Measurements from ENCODE around the gene KAZN. TPM values are rescaled to one million over a fixed set of nuclear protein-coding genes. Genes with fewer than 3 reads are reported as not detected.

The KAZN gene
- total RNA-seq, 1 experiment from 2014 or later = 7.7 TPM

DNA sequence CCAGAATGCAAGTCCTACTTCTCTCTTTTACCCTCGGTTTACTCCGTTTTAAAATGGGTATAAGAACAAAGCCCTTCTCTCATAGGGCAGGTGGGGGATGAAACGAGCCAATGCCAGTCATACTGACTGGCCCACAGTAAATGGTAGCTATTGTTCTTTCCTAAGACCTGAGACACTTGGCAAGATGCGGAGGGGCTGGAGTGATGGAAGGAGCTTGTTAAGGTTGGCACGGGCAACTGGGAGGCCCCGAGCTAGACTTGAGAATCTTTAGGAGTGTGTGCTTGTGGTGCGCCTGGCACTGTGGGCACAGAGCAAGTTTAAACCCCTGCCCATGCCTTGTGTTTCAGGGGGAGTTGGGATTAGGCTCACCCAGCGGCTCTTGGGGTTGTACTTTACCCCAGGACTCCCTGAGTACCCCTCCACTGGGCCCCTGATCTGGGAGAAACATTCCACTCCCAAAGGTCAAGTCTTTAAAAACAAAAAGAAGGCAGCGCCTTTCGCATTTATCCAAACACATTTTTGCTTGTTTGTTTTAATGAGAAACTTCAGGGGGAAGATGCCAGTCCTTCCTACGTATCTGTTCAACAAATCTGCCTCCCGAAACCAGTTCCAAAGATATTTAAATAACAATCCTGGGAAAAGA, 314.5 kb downstream of the KAZN start:
- no peak for DNase-seq (ENCODE audit: low read depth)

- DNase-seq (ENCODE audit: low read depth) = no peak
These were observed 315.1 kb downstream of the KAZN start for GRCh38 chr1:14913482-14914177.

DNA sequence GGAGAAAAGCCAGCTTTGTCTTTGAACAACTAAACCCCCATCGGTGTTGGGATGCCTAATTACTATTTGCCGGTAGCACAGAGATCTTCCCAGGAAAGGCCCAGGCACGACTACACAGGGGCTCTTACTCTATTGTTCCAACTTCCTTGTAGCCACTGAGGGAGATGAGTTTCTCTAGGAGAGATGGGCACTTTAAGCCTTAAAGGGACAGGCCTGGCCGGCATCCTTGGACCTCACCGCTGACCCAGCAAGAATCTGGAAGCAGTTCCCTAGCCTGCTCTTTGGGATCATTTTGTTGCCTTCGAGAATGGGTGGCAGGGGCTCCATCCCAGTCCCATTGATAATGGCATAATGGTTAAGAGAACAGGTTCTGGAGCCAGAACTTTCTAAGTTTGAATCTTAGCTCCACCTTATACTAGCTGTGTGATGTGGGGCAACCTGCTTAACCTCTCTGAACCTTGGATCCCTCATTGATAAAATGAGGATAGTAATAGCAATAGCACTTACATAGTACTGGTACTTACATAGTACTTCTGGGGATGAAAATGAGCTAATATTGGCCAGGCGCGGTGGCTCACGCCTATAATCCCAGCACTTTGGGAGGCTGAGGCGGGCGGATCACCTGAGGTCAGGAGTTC, 316.0 kb downstream of the KAZN start:
- DNase-seq (ENCODE audit: low read depth) = no peak

DNA sequence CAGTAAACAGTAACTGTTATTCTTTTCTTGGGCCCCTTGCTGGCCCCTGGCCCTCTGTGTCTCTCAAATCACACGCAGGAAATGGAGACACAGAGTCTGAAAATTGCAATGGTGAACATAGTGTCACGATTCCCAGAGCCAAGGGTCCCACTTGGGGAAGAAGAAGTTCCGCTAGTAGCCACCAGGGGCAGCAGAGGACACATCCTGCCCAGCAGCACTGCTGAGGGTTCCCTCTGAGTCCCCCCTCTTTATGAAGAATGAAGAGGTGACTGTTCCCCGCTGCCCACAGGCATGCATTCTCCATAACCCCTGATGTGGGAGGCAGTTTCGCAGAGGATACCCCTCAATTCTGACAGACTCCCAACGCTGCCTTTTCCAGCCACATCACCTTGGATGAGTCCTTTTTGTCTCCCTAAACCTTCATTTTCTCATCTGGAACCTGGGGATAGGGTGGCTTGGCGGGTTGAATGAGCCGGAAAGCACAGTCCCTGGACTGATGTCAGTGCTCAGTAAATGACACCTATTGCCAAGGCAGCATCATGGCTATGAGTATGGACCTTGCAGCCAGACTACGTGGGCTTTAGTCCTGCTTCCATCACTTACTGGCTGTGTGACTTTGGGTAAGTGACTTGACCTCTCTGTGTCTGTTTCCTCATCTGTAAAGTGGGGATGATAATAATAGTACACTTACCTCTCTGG, 317.0 kb downstream of the KAZN start:
- peak; percentile 33 for DNase-seq (ENCODE audit: low read depth)

- no peak for DNase-seq (ENCODE audit: low read depth)
These were observed 320.8 kb downstream of the KAZN start for GRCh38 chr1:14919289-14919688.

- no peak for DNase-seq (ENCODE audit: low read depth)
These were observed 321.3 kb downstream of the KAZN start for GRCh38 chr1:14919751-14920150.

DNA sequence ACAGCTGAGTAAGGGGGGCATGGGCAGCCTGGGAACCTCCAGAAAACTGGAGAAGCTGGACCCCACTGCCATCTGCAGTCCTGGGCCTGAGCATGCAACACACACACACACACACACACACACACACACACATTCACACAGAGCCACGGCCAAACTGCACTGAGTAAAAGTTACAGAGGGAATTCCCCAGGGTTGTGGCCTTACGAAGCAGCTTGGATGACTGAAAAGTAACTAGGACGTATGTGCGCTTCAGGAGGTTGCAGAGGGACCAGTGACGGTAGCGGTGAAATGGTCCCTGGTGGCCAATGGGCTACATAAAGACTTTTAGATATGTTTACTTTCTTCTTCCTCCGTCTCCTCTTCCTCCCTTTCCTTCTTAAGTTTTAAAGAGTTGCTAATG, 322.6 kb downstream of the KAZN start:
- no peak for DNase-seq (ENCODE audit: low read depth)

DNA sequence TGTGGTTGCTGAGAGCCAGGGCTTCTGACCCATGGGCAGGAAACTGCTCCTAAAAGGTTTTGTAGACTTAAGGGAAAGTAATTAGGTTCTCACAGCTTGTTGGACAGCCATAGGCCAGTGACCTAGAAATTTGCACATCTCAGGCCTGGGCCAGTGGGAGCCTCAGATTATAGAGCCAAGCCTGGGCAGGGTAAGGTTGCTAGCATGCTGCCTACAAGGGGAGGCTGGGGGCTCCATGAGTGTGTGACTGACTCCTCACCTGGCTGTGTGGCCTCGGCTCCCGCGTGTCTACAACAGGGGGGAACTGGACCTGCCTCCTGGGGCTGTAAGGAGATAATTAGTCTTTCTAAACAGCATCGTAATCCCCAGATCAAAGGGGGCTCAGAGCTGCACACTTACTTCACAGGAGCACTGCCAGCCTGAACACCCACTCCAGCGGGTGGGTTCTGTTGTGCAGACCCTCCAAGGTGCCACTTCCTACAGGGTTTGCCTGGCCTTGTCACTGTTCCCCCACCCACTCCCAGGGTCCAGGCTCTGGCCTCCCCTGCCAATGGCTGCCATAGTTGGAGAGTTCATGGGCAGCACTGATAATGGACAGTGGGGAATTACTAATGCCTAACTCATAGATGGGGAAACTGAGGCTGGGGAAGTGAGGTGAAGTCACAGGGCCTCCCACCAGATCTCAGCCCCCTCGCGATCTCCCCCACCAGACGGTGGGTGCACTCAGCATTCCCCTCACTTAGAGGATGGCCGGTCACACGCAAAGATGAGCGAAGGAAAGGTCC, 324.6 kb downstream of the KAZN start:
- DNase-seq (ENCODE audit: low read depth) = no peak

DNA sequence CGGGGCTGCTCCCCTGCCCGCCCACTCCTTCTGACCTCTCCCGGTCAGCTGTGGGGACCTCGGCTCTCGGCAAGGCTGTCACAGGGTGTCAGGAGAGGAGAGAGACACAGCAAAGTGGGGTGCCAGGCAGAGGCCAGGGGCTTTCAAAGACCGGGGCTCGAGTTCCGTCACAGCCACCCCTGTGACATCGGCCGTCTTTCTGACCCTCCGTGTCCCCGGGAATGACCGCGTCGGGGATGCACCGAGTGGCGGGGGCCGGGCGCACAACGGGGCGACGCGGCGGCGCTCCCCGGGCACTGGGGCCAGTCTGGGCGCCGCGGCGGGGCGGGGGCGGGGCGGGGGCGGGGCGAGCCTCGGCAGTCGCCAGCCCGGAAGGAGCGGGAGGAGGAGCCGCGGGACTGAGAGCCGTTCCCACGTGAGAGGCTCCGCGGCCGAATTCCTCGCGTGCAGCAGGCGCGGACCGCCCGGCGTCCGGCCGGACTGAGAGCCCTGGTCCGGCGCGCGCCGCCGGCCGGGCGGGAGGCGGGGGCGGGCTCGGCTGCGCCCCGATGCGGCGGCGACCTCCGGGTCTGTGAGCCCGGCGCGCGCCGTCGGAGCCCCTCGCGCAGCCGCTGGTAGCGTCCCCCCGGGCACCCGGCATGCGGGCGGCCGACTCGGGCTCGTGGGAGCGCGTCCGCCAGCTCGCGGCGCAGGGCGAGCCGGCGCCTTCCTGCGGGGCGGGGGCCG, 325.4 kb downstream of the KAZN start:
- peak; percentile 54 for DNase-seq (ENCODE audit: low read depth)

DNA sequence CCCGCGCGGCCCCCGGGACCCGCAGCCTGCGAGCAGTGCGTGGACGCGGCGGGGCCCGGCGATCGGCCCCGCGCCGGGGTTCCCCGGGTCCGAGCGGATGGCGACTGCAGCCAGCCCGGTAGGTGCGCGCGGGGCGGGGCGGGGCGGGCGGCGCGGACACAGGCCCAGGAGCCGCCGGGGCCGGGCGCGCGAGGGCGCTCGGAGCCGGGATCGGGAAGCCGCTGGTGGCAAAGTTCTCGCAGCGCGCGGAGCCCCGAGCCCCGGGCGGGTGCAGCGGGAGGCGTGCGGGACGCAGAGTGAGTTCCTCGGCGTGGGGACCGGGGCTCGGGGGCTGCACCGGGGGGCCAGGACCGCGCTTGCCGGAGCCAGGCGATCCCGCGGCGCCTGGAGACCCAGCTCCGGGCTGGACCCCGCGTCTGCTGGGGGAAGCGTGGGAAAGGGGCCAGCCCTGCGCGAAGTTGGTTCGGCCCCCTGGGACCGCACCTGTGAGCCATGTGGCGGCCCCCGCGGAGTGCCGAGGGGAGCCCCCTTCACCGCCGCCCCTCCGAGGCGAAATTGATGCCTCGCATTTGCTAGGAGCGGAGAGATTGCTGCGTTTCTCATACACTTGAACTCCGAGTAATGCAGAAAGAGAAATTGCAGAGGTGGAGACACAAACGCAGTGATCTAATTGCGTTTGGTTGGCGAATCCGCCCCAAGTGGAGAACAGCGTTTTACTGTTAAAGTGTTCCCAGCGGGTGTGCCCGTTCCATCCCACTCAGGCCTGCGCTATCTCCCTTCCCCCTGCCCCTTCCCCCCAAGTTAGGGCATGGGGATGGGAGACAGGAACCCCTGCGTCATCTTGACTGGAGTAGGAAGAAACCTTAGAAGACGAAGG, 326.2 kb downstream of the KAZN start:
- peak; percentile 45 for DNase-seq (ENCODE audit: low read depth)

DNA sequence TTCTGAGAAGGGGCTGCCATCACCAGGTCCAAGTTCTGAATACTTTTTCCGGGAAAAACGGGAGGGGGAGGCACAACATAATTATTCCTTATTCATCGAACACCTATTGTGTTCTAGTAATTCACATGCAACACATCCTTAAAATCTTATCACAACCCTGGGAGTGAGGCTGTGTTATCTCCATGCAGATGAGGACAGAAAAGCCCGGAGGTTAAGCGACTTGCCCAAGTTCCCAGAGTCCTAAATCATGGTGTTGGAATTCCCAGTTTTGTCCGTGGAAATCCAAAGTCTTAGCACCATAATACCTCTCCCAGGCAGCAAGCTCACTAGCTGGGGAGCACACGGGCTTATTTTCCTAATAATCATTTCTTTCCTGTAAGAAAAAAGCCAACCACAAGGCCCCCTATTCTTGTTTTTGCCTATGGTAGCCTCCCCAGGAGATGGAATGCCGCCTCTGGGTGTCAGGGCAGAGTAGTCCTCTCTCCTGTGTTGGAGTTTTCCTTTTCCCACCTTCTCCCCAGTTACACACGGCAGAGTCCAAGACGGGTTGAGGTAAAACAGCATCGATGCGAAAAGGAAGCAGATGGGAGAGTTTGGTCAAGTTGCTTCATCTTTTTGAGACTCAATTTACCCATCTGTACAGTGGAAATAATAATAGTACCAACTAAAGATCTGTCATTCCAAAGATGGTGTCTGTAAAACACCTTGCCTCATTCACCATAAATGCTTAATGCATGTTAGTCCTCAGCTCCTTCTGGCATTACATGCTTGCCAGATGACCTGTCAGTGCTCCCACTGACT, 327.1 kb downstream of the KAZN start:
- DNase-seq (ENCODE audit: low read depth) = no peak

DNA sequence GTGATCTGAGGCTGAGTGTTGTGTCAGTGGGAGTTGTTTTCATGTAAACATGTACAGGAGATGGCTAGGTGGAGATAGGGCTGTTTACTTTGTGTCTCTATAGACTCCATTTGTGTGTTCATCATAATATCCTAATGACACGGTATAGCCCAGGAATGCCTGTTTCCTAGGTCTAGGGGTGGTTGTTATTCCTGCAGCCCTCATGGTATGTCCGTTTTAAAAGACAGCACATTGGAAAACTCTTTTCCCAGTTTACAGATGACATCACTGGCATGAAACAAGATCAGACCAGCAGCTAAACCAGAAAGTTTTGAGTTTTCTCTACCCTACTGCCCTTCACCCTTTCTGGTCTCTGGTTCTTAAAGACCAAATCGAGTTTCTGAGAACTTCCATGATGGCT, 327.7 kb downstream of the KAZN start:
- no peak for DNase-seq (ENCODE audit: low read depth)

DNA sequence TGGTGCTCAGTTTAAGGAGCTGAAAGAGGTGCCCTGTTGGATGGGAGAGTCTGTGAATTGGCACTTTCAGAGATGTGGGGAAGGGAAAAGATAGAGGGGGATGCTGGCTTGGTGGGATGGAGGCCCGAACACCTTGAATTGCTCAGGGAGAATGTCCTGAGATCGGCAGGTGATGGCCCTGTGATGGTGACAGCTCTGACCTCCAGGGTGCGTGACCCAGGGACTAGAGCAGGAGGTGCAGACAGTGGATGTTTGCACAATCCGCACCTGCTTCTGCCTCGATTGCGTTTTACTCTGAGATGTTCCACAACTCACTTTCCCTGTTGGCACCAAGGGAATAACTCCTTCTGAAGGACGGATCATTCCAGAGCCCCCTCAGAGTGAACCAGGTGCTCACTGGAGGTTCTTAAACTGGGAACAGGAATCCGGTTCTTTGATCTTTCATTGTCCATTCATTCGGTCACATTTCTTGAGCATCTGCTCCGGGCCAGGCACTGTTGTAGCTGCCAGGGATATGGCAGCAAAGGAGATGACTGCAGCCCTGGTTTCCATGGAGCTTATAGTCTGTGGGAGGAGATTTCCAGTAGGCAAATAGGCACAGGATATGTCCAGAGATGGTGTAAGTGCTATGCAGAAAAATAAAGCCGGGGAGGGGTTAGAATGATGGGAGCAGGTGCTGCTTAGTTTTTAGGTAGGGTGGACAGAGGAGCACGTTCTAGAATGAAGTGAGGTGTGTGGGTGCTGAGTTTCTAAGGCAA, 328.5 kb downstream of the KAZN start:
- DNase-seq (ENCODE audit: low read depth) = no peak

GRCh38 chr1:14928412-14928811, 329.9 kb downstream of the KAZN start:
- DNase-seq (ENCODE audit: low read depth) = no peak

DNA sequence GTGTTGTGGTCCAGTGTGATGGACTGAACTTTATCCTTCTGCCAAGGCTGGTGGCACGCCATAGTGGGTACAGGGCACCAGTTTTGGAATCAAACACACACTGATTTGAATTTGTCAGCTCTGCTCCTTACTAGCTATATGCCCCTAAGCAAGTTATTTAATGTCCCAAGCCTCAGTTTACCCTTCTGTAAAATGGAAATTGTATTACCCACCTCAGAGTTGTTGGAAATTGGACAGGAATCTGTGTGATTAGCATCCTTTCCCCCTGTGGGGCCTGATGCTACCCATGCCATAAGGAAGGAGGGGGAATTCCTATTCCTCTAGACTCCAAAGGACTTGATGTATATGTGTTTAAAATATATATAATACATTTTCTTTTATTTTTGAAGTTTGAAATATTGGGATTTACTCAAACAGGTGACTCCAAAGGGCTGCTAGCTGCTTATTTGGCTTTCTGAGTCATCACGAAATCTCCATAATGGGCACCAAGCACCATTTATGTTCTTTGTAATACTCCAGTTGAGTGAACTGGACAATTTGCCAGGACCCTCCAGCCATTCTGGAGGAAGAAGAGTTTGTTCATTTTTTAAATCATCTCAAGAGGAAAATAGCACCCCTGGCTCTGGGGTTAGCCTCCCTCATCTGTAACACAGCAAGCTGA, 330.5 kb downstream of the KAZN start:
- DNase-seq (ENCODE audit: low read depth) = no peak

- DNase-seq (ENCODE audit: low read depth) = peak; percentile 65
These were observed 331.2 kb downstream of the KAZN start for GRCh38 chr1:14929547-14930246.
